GM04504 (cell line): ENCODE data around the gene RNF26.

ENCODE experiments used
- DNase-seq: peaks from one replicate; pipeline ENCODE4 v3.0.0-alpha.2; 2012; ENCODE audit warnings: low read depth

Gene RNF26

DNA sequence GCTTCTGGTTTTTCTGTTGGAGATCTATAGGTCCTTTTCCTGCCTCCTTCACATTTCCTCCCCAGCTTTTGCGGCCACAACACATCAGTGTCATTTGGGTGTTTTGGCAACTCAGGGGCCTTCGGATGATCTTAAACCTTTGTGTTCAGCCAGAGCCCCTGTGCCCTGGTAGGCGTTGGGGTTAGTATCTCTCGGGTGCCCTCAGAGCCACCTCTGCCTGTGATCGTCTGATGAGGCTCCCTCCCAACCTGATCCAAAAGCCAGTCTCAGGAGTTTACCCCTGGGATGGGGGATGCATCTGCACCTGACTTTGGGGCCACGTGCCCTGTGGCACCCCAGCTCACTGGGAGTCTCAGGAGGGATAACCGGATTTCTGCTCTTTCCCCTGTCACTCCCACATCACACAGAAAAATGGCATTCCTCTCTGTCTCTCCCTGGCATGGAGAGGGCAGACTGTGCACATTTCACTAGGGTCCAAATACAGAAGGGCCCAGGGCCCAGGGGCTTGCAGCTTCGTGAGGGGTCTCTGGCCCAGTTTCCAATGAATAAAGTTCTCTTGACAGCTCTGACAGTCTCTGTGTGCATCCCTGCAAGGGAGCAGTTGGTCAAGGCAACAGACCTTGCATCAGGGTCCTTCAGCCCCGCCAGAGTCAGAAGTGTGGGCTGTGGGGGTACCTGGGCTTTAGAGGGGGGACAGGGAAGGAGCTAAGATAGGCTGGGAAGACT lies 2.6 kb downstream of the RNF26 start:
- no peak for DNase-seq

DNA sequence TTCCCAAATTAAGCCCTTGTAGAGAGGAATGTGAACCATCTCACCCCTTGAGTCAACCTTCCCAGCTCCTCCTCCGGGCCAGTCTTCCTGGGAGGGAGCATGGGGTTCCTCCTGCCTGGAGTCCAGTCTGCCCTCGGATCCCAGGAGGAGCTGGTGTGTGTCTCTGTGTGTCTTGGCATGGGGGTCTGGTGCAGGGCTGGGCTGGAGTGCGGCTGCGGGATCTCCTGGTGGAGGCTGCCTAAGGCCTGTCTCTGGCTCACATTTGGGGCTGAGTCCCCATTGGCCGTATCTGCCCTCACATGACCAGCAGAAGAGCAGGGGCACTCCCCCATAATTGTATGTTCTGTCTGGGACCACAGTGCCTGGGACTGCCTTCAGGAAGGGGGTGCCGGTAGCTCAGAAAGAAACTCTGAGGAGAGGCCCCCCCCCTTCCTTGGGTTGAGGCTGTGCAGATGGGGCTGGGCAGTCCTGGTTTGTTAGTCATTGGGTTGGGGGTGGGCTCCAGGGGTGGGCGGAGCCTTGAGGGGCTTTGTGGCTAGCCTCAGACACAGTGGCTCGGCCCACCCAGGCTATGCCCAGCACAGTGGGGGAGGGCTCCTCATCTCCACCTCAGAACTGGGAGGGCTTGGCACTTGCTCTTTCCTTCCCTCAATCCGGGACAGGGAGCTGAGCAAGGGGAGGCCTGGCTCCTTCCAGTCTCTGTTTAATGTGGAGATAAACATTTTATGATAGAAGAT lies 3.4 kb downstream of the RNF26 start:
- no peak for DNase-seq

- no peak for DNase-seq
Observed at GRCh38 chr11:119338318-119338890, 4.1 kb downstream of the RNF26 start.

- DNase-seq, result no peak
Observed at GRCh38 chr11:119338965-119339588, 4.8 kb downstream of the RNF26 start.

- DNase-seq, result no peak
Observed at GRCh38 chr11:119339589-119340334, 5.4 kb downstream of the RNF26 start.

- DNase-seq, result no peak
Observed at GRCh38 chr11:119340335-119341221, 6.3 kb downstream of the RNF26 start, which contains the start of gene C1QTNF5. Gene C1QTNF5 (minus strand): TSS chr11:119340883. CDS start chr11:119340397, 486 bp downstream.

GRCh38 chr11:119341222-119342022 lies 7.1 kb downstream of the RNF26 start:
- DNase-seq, result no peak

GRCh38 chr11:119342023-119342300 lies 7.6 kb downstream of the RNF26 start:
- DNase-seq, result no peak

DNA sequence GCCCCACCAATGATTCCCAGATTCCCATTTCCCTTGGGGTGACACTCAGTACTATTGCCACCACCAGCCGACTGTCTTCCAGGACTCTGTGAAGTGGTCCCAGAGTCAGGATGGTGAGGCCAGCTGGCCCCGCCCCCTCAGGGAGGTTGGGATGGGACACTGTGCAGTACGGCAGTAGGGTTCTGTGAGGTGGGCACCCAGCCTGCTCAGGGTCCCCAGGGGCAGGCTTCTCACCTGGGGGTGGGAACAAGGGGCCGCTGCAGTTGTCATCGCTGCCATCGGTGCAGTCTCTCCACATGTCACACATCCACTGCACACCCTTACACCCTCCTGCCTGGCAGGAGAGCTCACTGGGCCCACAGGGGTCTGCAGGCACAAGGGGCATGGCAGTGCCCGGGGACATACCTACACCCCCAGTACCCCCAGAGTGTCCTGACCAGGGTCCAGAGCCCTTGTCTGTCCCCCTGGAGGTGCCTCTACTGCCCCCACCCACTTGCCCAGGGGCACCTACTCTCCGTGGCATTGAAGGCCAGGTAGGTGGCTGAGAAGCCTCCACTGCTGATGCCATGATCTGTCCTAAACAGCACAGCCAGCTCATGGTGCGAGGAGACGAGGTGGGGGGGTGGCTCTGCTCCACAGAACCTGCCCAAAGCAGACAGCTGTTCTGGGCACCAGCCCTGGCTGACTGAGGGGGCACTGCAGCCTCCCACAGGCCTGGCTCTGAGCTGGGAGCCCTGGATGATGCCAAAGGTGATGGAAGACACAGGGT lies 8.2 kb downstream of the RNF26 start:
- DNase-seq, result no peak

GRCh38 chr11:119343726-119344125 lies 9.4 kb downstream of the RNF26 start:
- no peak for DNase-seq

DNA sequence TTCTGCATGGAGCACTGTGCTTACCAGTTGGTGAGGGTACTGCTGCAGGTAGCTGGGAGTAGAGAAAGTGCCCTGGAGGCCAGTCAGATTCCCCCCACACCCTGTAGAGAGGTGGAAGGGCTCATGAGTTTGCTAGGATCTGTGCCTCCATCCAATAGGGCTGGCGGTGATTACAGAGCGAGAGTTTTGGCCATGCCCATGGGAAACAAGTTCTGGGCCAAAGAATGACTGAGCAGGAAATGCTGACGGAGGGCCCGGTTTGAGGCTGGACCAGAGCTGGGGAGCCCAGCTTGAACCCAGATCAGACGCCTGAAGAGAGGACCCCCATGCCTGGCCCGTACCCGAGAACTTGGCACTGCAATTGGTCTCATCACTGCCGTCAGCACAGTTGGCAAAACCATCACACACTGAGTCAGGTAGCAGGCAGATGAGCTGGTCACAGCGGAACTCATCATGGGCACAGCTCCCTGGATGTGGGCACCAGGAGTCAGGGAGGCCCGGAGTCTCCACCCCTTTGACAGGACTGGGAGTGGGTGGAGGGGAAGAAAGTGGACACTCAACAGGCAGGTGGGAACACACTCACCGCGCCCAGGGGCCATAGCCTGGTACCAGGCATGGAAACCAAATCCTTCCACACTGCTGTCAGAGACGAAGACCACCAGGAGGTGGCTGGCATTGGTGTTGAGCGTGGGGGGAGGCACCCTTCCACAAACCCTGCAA lies 10.1 kb downstream of the RNF26 start:
- no peak for DNase-seq

DNA sequence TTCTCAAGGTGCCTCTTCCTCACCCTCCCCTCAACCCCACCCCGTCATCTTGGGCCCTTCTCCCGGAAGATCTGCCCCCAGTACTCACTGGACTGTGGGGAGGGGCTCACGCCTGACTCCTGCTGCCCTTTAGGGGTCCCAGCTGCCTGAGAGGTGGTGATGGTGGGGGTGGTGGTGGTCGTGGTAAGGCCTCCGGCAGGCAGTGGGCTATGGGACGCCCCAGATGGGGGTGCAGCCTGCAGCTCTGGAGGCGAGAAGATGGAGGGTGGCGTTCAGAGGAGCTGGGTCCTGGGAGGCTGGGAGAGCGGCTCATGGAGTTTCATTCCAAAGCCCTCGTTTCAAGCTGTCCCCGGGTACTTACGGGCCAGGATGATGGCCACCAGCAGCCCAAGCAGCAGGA lies 11.4 kb downstream of the RNF26 start:
- DNase-seq, result no peak

GRCh38 chr11:119346605-119347004 lies 12.3 kb downstream of the RNF26 start, which contains the start of gene MFRP:
Gene MFRP (minus strand): TSS chr11:119346705. CDS start chr11:119346513, 192 bp downstream.
- no peak for DNase-seq

- DNase-seq, result no peak
Observed at GRCh38 chr11:119347242-119347641, 12.9 kb downstream of the RNF26 start.

GRCh38 chr11:119347940-119348605 lies 13.7 kb downstream of the RNF26 start:
- DNase-seq, result no peak

DNA sequence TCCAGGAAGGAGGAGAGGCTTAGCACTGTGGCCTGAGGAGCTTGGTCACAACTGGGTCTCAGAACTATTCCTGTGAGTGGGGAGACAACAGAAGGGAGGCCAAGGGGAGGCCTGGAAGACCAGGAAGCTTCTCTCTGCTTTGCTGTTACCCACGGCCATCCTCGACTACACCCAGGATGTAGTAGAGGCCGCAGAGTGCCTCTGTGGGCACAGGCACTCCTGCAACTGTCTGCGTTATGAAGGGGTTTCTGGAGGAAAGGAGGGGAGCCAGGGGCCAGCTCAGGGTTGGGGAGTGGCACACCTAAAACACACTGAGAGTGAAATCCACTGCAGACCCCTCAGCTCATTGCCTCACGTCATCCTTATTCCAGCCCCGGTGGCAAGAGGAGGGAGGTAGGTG lies 16.0 kb downstream of the RNF26 start:
- no peak for DNase-seq

- no peak for DNase-seq
Observed at GRCh38 chr11:119351232-119351631, 16.9 kb downstream of the RNF26 start.

DNA sequence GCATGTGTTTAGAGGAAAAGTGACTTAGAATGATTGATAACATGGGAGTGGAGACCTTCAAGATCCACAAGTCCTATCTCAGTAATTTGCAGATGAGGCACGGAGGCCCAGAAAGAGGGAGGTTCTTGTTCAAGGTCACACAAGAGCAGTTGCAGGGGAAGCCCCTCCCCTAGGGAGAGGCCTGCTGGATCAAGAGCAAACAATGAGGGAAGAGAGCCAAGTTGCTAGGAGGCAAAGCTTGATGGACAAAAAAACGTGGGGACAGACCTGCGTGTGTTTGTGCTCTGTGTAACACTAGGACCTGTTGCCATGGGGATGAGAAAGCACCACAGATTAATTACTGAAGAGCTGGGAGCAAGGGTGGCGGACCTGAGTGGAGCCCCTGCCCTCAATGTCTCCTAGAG lies 18.5 kb downstream of the RNF26 start:
- no peak for DNase-seq
